GM21717 (cell line): ENCODE measurements around the gene RPL11.
"Not testable (repeated sequence)": the region's sequence is repeated elsewhere in the genome, so short reads cannot be mapped to it uniquely, and the experiment has no call there.

Experiments used
- ATAC-seq: cut with Tn5 transposase; IDR thresholded peaks from one replicate; pipeline ENCODE4 v1.9.1; 2021; ENCODE audit warnings: mild to moderate bottlenecking, moderate library complexity; ENCODE audit not compliant: unreplicated experiment

Gene RPL11

GRCh38 chr1:23691499-23692307 lies at the start of gene RPL11:
RPL11 (plus strand) TSS chr1:23691806; CDS start chr1:23691824, 18 bp downstream.
- peak; percentile 84 for ATAC-seq

GRCh38 chr1:23643736-23644554 lies 47.7 kb upstream of the RPL11 start:
- ATAC-seq = no peak

- ATAC-seq = no peak
Measured at GRCh38 chr1:23644555-23644866, 47.1 kb upstream of the RPL11 start.

- ATAC-seq = no peak
Measured at GRCh38 chr1:23645338-23645737, 46.3 kb upstream of the RPL11 start.

GRCh38 chr1:23646091-23646490 lies 45.5 kb upstream of the RPL11 start:
- no peak for ATAC-seq

GRCh38 chr1:23646541-23646940 lies 45.1 kb upstream of the RPL11 start:
- no peak for ATAC-seq

- no peak for ATAC-seq
Measured at GRCh38 chr1:23648576-23648975, 43.0 kb upstream of the RPL11 start.

- not testable (repeated sequence) for ATAC-seq
Measured at GRCh38 chr1:23649157-23649556, 42.4 kb upstream of the RPL11 start.

- ATAC-seq = no peak
Measured at GRCh38 chr1:23650344-23650990, 41.1 kb upstream of the RPL11 start.

GRCh38 chr1:23651069-23651808 lies 40.4 kb upstream of the RPL11 start:
- ATAC-seq = no peak

- no peak for ATAC-seq
Measured at GRCh38 chr1:23657659-23658275, 33.8 kb upstream of the RPL11 start.

- no peak for ATAC-seq
Measured at GRCh38 chr1:23660671-23661070, 30.9 kb upstream of the RPL11 start.

GRCh38 chr1:23661887-23662286 lies 29.7 kb upstream of the RPL11 start:
- ATAC-seq = no peak

- no peak for ATAC-seq
Measured at GRCh38 chr1:23664837-23665795, 26.5 kb upstream of the RPL11 start.

GRCh38 chr1:23667411-23667810 lies 24.2 kb upstream of the RPL11 start:
- ATAC-seq = no peak

GRCh38 chr1:23670709-23671108 lies 20.9 kb upstream of the RPL11 start:
- no peak for ATAC-seq

- ATAC-seq = no peak
Measured at GRCh38 chr1:23673086-23673813, 18.4 kb upstream of the RPL11 start.

GRCh38 chr1:23679815-23680214 lies 11.8 kb upstream of the RPL11 start:
- no peak for ATAC-seq

GRCh38 chr1:23682946-23683345 lies 8.7 kb upstream of the RPL11 start:
- ATAC-seq = no peak
